ENCODE measurements around the gene HOXA11.

DNA sequence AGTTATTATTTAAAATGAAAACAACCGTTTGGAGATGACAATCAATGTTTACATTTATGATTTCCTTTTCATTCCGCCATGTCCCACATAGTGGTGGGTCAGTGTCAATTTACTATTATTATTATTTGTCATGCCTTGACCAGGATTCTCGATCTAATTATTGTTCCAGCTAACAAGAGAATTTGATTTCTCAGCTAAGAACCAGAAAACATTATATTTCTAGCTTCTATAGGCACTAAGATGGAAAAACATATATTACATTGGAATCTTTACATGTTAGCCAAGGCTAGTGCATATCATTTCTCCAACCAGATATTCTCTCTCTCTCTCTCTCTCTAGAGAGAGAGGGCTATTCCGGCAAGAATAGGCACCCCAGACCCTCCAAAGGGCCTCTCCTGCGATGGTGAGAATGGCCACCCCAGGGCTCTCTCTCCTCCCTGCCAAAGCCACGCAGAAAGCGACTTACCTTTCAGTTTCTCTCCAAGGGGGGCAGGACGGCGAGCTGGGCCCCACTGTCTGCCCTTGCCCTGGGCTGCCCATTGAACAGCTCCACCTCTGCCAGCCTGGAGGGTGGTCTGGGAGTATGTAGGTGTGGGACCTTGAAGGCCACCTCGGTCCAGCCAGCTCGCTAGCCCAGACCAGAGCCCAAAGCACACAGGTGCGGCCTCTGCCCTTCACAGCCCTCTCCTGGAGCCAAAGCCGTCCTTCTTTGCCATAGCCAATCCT lies 35.0 kb downstream of the HOXA11 start:
- TF ChIP-seq, protein P1, sequence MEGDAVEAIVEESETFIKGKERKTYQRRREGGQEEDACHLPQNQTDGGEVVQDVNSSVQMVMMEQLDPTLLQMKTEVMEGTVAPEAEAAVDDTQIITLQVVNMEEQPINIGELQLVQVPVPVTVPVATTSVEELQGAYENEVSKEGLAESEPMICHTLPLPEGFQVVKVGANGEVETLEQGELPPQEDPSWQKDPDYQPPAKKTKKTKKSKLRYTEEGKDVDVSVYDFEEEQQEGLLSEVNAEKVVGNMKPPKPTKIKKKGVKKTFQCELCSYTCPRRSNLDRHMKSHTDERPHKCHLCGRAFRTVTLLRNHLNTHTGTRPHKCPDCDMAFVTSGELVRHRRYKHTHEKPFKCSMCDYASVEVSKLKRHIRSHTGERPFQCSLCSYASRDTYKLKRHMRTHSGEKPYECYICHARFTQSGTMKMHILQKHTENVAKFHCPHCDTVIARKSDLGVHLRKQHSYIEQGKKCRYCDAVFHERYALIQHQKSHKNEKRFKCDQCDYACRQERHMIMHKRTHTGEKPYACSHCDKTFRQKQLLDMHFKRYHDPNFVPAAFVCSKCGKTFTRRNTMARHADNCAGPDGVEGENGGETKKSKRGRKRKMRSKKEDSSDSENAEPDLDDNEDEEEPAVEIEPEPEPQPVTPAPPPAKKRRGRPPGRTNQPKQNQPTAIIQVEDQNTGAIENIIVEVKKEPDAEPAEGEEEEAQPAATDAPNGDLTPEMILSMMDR (IDR thresholded peaks at IDR 0.05), result no peak
- TF ChIP-seq EP300 (IDR thresholded peaks at IDR 0.05), result no peak
- no peak for TF ChIP-seq POLR2A (IDR thresholded peaks at IDR 0.05)
